ENCODE measurements around the gene TRIM36.

DNA sequence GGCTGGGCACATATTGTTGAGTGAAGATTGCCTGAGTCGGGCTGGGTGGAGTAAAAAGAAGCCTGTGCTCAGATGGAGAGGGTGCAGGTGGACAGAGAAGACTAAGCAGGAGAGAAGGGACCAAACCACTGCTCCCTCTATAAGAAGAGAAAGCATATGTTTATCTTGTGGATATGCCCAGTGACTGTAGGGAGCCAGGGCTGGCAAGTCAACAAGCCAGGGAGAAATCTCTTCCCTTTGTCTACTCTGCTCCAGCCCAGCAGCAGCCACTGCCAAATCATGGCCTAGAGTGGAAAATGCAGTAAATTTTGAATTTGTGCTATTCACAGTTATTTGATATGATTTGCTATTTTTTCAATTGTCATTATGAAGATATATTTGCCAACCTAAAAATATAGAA is 33.2 kb upstream of the TRIM36 start:
- TF ChIP-seq, protein P1, sequence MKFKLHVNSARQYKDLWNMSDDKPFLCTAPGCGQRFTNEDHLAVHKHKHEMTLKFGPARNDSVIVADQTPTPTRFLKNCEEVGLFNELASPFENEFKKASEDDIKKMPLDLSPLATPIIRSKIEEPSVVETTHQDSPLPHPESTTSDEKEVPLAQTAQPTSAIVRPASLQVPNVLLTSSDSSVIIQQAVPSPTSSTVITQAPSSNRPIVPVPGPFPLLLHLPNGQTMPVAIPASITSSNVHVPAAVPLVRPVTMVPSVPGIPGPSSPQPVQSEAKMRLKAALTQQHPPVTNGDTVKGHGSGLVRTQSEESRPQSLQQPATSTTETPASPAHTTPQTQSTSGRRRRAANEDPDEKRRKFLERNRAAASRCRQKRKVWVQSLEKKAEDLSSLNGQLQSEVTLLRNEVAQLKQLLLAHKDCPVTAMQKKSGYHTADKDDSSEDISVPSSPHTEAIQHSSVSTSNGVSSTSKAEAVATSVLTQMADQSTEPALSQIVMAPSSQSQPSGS (IDR thresholded peaks at IDR 0.05; ENCODE audit: low read length): no peak
- TF ChIP-seq, protein P2, sequence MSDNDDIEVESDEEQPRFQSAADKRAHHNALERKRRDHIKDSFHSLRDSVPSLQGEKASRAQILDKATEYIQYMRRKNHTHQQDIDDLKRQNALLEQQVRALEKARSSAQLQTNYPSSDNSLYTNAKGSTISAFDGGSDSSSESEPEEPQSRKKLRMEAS (IDR thresholded peaks at IDR 0.05): no peak
- TF ChIP-seq, protein P3, sequence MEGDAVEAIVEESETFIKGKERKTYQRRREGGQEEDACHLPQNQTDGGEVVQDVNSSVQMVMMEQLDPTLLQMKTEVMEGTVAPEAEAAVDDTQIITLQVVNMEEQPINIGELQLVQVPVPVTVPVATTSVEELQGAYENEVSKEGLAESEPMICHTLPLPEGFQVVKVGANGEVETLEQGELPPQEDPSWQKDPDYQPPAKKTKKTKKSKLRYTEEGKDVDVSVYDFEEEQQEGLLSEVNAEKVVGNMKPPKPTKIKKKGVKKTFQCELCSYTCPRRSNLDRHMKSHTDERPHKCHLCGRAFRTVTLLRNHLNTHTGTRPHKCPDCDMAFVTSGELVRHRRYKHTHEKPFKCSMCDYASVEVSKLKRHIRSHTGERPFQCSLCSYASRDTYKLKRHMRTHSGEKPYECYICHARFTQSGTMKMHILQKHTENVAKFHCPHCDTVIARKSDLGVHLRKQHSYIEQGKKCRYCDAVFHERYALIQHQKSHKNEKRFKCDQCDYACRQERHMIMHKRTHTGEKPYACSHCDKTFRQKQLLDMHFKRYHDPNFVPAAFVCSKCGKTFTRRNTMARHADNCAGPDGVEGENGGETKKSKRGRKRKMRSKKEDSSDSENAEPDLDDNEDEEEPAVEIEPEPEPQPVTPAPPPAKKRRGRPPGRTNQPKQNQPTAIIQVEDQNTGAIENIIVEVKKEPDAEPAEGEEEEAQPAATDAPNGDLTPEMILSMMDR (IDR thresholded peaks at IDR 0.05; ENCODE audit: control extremely low read depth in 1 of 3, insufficient read depth in 1 of 3, low read depth in 1 of 3, low read length in 3 of 3): no peak
- TF ChIP-seq POLR2AphosphoS5 (IDR thresholded peaks at IDR 0.05; ENCODE audit: low read depth, low read length): no peak
- no peak for TF ChIP-seq JUN (IDR thresholded peaks at IDR 0.05; ENCODE audit: low read depth, low read length)
- TF ChIP-seq CEBPB (IDR thresholded peaks at IDR 0.05; ENCODE audit: low read depth, low read length): no peak
- no peak for TF ChIP-seq BACH1 (IDR thresholded peaks at IDR 0.05; ENCODE audit: low read length)
- no peak for TF ChIP-seq GABPA (IDR thresholded peaks at IDR 0.05; ENCODE audit: borderline replicate concordance, insufficient read depth, low read length)
- no peak for TF ChIP-seq CHD2 (IDR thresholded peaks at IDR 0.05; ENCODE audit: low read length)
- no peak for TF ChIP-seq TCF12 (IDR thresholded peaks at IDR 0.05; ENCODE audit: low read depth, low read length)
- no peak for TF ChIP-seq BRCA1 (IDR thresholded peaks at IDR 0.05; ENCODE audit: low read depth, low read length)
